ENCODE results near the gene AVPR1B.

Gene AVPR1B

DNA sequence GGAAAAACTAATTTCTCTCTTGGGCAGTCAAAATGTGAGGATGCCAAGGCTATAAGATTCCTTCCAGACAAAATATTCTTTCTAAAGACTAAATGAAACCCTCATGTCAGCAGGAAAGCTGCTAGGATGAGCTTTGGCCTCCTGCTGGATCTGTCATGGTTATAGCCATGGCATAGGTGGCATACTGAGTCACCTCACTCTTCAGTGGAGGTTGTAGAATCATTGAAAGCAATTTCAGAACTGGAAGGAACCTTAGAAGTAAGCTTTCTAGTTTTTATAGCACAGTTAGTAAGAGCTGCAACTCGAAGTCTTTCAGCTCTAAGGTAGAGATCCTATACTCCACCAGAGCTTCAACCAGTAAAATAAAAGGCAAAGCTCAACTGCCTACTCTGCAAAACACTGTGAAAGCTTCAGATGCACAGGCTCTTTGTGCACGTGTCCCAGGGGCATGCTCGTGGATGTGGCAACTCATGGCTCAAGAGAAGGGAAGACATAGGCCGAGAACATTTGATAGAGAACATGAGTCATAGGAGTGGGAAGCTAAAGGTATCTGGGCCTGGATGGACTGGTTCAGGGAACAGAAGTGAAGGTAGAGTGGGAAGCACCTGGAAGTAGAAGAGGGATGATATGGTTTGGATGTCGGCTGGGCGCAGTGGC is 5.8 kb downstream of the AVPR1B start:
- no peak for DNase-seq

DNA sequence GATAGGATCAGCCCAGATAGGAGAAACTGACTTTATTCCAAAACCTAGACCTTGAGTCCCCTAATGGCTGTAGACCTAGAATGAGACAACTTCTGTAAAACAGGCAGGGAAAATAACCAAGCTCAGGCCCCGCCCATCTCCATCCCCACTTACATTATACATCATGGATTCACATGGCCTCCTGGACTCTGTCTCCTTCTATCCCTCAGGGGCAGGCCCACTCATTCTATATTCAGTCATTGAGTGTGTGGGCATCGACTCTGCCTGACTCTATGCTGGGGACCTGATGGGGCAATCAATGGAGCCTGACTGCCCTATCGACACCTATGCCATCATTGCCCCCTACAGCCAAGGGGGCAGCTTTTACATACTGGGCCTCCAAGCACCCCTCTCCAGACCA is 6.4 kb downstream of the AVPR1B start:
- DNase-seq, result no peak

- no peak for DNase-seq
Observed at GRCh38 chr1:206110161-206110560, 7.0 kb downstream of the AVPR1B start.

- DNase-seq, result no peak
Observed at GRCh38 chr1:206109718-206110117, 7.5 kb downstream of the AVPR1B start.

DNA sequence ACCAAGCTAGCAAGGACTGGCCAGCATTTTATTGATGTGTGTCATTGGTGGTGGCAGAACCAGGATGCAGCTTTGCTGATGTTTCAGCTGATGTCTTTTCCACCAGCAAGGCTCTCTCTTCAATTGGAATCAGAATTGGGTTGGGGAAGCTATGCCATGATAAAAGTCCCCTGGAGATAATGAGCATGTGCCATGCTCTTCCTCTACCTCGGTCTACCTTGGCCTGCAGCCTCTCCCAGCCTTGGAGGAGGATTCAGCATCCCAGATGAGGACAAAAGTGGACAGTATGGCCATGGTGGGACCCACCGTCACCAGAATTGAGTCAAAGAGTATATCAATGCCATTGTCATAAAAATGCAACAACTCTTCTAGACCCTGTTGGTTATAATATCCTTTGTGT is 8.6 kb downstream of the AVPR1B start:
- no peak for DNase-seq

DNA sequence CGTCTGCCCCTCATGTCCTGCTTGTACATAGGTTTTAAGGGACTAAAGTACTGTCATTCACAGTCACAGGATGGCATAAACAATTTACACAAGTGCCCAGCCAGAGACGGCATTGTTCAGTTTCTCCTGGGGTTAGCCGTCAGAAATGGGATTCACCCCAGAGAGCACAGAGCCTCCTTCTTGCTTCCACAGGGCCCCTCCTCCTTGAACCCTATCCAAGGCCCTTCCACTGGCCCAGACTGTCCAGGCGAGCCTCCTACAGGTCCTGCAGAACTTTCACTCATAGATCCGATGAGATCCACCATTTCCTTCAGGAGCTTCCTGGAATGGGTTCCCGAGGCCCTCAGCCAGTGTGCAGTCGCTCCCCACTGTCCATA is 10.0 kb downstream of the AVPR1B start:
- no peak for DNase-seq

DNA sequence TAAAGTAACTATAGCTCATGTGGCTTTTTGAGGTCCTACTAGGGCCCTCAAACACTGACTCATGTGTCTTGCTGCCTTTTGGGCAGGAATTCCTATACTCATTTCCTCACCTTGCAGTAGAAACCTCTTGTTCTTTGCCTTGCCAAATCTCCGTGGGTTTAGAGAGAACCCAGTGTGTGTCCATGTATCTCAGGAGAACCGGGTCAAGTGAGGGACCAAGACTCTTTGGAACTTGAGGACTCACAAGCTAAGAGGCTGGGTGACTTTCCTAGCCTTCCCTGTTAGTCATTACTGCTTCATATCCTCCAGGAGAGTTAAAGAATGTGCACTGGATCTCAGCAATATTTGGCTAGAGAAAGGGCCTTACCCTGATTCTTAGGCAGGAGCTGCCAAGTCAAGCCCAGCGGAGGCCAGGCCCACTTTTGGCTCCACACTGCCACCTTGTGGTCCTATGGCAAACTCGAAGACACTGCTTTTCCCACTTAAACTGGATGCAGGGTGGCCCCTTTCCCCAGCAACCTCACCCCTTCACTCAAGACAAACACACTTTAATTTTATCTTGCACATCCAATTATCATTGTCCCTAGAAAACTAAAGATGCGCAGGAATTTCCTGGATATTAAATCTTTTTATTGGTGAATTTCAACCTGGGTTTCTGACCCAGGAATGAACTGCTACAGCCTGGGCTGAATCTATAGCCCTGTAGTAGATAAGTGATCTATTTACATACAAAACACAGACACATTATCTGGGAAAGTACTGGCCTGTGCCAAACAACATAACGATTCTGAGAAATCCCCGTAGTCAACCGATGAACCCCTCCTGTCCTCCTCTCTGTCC is 10.6 kb downstream of the AVPR1B start:
- peak; percentile 64 for DNase-seq

DNA sequence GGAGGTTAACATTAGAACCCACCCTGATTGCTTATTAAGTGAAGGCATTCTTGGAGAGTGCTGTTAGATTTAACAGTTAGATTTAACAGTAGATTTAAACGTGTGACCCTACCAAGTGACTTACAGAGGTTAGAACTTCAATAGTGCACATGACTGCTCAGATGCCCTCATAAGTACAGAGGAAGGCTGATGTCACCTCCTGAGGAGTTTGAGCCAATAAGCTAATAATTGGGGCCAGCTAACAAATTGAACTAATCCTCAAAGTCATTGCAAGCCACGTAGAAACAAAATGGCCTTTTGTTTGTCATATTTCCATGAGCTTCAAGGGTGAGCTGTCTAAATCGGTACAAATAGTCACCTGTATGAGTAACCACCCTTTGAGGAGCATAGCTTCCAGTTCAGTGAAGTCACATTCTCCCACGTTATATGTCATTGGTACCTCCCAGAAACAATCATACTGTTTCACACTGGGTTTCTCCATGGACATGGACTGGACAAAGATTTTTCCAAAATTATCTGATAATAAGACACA is 11.7 kb downstream of the AVPR1B start:
- no peak for DNase-seq

DNA sequence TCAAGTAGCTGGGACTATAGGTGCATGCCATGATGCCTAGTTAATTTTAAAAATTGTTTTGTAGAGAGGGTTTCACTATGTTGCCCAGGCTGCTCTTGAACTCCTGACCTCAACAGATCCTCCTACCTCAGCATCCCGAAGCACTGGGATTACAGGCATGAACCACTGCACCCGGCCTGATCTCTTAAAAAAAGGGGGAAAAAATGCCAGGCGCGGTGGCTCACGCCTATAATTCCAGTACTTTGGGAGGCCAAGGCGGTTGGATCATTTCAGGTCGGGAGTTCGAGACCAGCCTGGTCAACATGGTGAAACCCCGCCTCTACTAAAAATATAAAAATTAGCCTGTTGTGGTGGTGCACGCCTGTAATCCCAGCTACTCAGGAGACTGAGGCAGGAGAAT is 13.2 kb downstream of the AVPR1B start:
- DNase-seq, result no peak

- no peak for DNase-seq
Observed at GRCh38 chr1:206102292-206102936, 14.8 kb downstream of the AVPR1B start.

- DNase-seq, result no peak
Observed at GRCh38 chr1:206101351-206102045, 15.7 kb downstream of the AVPR1B start.

DNA sequence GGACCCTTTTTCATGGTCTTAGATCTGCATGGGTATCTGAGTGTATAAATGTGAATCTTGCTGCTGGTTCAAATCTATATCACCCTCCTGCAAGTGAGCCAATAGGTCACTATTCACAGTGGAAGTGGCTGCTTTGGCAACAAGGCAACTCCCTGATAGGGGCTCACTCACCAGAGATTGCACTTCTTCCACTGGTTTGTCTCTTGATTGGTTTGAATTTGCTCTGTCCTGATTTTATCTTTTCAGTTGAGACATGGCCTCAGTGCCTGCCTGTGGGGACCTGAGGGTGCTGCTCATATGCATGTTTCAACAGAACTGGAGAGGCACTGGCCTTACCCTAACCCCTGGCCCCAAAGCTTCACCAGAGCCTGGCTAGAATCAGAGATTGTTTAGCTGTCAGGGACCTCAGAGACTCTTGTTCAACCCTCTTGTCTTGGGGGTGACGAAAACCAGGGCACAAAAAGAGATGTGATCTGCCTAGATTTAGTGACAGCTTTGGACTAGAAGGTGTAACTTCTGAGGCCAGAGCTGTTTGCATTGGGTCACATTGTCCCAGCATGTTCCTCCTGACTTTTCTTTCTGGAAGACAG is 16.9 kb downstream of the AVPR1B start:
- DNase-seq, result no peak

DNA sequence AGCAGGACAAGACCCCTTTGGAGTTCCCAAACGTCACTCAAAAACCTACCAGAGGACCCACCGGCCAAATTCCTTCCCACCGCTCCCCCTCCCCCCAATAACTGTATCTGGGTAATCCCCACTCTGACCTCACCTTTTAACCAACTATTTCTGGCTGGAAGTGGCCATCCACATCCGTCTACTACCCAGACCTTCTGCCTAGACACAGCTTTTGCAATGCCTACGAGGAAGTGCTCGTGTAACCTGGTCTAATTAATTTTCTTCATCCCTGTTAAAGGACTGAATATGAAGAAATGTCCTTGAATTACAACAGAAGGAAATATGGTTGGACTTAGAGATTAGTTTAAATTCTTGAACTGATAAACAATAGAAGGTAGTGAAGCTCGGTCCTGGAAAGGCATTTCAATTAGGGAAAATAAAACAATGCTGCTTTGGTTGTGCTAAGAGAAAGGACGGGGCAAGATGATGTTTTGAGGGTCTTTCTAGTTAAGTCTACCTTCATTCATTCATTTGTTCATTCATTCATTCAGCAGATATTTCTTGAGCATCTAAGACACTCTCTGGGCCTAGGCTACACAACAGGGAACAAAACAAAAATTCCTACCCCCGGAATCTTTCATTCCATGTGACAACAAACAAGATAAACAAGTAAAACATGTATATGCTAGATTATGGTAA is 18.8 kb downstream of the AVPR1B start:
- DNase-seq, result no peak

DNA sequence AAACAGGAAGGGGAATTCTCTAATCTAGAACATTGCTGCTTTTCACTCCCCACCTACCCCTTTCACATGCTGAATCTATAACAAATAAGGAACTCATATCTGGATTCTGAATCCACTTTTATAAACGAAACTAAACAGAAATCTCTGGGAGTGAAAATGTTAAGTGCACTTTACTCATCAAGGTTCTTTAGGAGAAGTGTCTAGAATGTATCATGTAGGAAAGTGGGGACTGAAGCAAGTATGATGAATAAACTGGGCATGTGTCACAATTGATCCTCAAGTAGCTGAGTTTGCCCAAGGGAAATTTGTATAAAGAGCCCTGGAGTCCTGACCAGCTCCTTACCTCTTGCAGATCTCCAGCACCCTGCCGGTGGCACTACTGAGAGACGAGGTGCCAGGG is 19.8 kb downstream of the AVPR1B start:
- DNase-seq, result no peak

- DNase-seq, result no peak
Observed at GRCh38 chr1:206094024-206094423, 23.2 kb downstream of the AVPR1B start.

DNA sequence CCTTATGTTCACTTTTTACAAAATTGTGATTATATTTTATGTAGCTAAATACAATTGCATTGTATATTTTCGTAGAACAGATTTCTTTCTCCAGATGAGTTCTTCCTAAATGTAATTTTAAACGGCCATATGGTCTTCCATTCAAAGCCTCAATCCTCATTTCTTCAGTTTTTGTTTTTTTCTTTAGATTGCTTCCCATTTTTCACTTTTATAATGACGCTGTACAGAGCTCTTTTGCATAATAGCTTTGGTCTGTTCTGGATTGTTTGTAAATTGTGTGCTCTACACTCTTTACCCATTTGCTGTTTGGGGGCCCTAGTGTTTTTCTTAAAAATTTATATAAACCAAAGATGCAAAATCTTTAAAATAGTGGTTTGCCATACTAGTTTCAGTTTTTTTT is 27.8 kb downstream of the AVPR1B start:
- DNase-seq, result no peak

DNA sequence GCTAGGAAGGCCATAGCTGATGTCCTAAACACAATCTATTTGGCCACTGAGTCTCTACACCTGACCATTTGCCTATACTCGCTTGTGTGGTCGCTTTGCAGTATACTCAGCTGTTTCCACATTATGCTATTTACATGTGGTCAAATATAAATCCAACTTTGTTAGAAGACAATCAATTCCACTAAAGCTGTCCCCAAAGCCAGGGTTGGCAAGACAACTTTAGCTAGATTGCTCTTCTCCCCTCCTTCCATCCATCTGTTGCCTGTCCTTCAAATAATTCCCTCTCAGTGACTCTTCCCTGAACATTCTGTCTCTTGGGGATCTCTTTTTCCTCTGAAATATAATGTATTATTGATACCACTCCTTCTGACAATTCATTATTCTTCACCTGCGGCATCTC is 30.1 kb downstream of the AVPR1B start:
- DNase-seq, result no peak

DNA sequence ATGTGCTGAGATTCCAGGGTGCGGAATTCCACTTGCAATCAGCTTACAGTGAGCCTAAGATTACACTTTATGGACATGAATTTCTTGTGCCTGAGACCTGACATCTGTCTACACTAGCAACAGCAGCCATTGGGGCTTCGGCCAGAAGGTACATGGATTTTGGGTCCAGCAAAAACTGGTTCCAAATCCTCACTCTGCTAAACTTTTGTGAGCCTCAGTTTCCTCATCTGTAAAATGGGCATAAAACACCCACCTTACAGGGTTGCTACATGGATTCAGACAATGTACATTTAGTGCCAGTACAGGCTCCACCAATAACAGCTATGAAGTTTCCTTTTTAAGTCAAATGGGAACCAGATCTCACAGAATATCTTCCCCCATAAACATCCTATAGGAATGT is 33.4 kb downstream of the AVPR1B start:
- no peak for DNase-seq

- no peak for DNase-seq
Observed at GRCh38 chr1:206082831-206083695, 34.1 kb downstream of the AVPR1B start.

DNA sequence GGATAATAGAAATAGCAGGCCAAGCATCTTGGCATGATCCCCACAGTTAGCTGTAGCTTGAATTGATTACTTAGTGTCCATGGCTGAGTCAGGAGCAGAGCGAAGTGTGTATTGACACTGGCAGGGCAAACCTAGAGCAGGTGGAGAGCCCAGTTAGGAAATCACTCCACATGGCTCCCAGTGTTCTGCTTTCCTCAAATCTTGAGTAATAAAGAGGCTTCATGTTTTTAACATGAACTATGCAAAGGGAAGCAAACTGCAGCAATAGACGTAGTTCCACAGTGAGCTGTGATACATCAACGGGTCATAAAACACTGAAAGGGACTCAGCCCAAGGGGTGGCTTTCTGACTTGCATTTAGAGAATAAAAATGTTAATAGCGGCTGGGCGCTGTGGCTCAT is 35.3 kb downstream of the AVPR1B start:
- DNase-seq, result no peak
